ENCODE results near the gene RAB11FIP4. TPM values are rescaled to one million over a fixed set of nuclear protein-coding genes. Genes with fewer than 3 reads are reported as not detected.

RAB11FIP4 gene
- total and polyA plus RNA-seq, 2 of the 8 experiments (the other 6 are each of a cell fraction or from before 2014, with no cell fraction given) = 21.7 to 53.2 TPM

- H2AK5ac ChIP-seq (ENCODE audit: low read depth, low read length) = no peak overlapping the region
- TF ChIP-seq KDM4A (IDR thresholded peaks at IDR 0.05; ENCODE audit: low read depth, low read length, severe bottlenecking) (no peak), ATF2 (IDR thresholded peaks at IDR 0.05; ENCODE audit: low read length) (no peak), ASH2L (IDR thresholded peaks at IDR 0.05; ENCODE audit: low read length) (peak; percentile 54), CBX8 (IDR thresholded peaks at IDR 0.05; ENCODE audit: borderline replicate concordance, low read depth, low read length) (no peak), CREB1 (IDR thresholded peaks at IDR 0.05) (no peak), SP1 (IDR thresholded peaks at IDR 0.05; ENCODE audit: low read depth, low read length) (no peak), GTF2F1 (IDR thresholded peaks at IDR 0.05; ENCODE audit: borderline replicate concordance, low read depth, low read length) (no peak), TAF1 (IDR thresholded peaks at IDR 0.05; ENCODE audit: low read depth, low read length) (0 out of 2 replicates have a peak, but pooled peaks have one; percentile 3), RAD21 (IDR thresholded peaks at IDR 0.05 in 1 of 2, conservative IDR thresholded peaks at IDR 0.05 in 1 of 2; ENCODE audit: low read depth in 2 of 2, low read length in 2 of 2) (no peak), SIRT6 (IDR thresholded peaks at IDR 0.05; ENCODE audit: low read length) (no peak)
Measured at GRCh38 chr17:31467502-31468256, 76.2 kb downstream of the RAB11FIP4 start.

More at GRCh38 chr17:31467502-31468256, 76.2 kb downstream of the RAB11FIP4 start:
- Histone ChIP-seq H2BK5ac (ENCODE audit: low read depth, low read length) (peak overlapping the region; percentile 14; the same call in 1 of the 2 replicates), H3K4me2 (ENCODE audit: insufficient read depth in 1 of 2, low read depth in 2 of 2, low read length in 2 of 2) (peak overlapping the region; percentile 7 to 40; a peak in 3 of 4 replicates), H4K91ac (replicated peaks; ENCODE audit: insufficient read length, low read length) (peak overlapping the region; percentile 61), H2BK12ac (ENCODE audit: low read depth, low read length) (peak overlapping the region; percentile 7; the same call in 1 of the 2 replicates), H3K27ac (ENCODE audit: low read depth, low read length) (peak overlapping the region; percentile 52; the same call in 1 of the 2 replicates), H3K4ac (replicated peaks; ENCODE audit: insufficient read length, low read depth, low read length) (no peak overlapping the region), H3K36me3 (ENCODE audit: control insufficient read depth in 2 of 4, insufficient read depth in 4 of 4, low read length in 3 of 4) (no peaks in the 10 kb centered on the region), H2BK120ac (replicated peaks; ENCODE audit: low read depth, low read length) (no peak overlapping the region), H2AFZ (ENCODE audit: low read length) (no peak overlapping the region; the same call in none of the 2 replicates), H4K8ac (ENCODE audit: extremely low read depth, insufficient read depth, low read length) (peak overlapping the region; percentile 37; the same call in 1 of the 2 replicates), H3K56ac (replicated peaks; ENCODE audit: insufficient read length, low read depth, low read length) (no peak overlapping the region), H2BK20ac (ENCODE audit: low read length) (peak overlapping the region; percentile 82; the same call in 1 of the 2 replicates), H4K20me1 (replicated peaks in 1 of 2; ENCODE audit: control insufficient read depth in 1 of 2, insufficient read depth in 2 of 2, low read length in 2 of 2) (no peaks in the 10 kb centered on the region), H3K79me1 (ENCODE audit: low read depth, low read length) (no peaks in the 10 kb centered on the region), H3K27me3 (replicated peaks in 1 of 4; ENCODE audit: control insufficient read depth in 3 of 4, extremely low read depth in 1 of 4, insufficient read depth in 3 of 4, low read length in 3 of 4) (no peaks in the 10 kb centered on the region), H3K9ac (replicated peaks in 1 of 4; ENCODE audit: extremely low read depth in 1 of 4, low read depth in 3 of 4, low read length in 3 of 4) (no peak overlapping the region), H3K23ac (ENCODE audit: insufficient read length) (no peak overlapping the region), H3K9me3 (ENCODE audit: insufficient read depth in 2 of 2, low read depth in 1 of 2, low read length in 1 of 2) (no peaks in the 10 kb centered on the region), H4K5ac (ENCODE audit: insufficient read length, low read depth, low read length) (no peak overlapping the region), H3K4me1 (replicated peaks in 1 of 4; ENCODE audit: control insufficient read depth in 3 of 4, insufficient read depth in 4 of 4, low read length in 3 of 4) (peaks cover 9 to 34% (median 19%) of the 10 kb centered on the region in 4 experiments), H3K23me2 (ENCODE audit: low read depth, low read length) (no peaks in the 10 kb centered on the region), H3K14ac (ENCODE audit: insufficient read length) (no peak overlapping the region), H3K79me2 (ENCODE audit: control insufficient read depth in 1 of 2, insufficient read depth in 2 of 2, low read length in 2 of 2) (no peaks in the 10 kb centered on the region), H2BK15ac (ENCODE audit: low read length) (no peak overlapping the region; the same call in 1 of the 2 replicates), H3K4me3 (ENCODE audit: extremely low read depth in 1 of 4, insufficient read depth in 2 of 4, low read depth in 3 of 4, low read length in 4 of 4) (no peak overlapping the region), H3K18ac (ENCODE audit: extremely low read depth, low read length) (0 out of 2 replicates have a peak overlapping the region, but pooled peaks have one; percentile 49)
- CTCF ChIA-PET (ENCODE audit: partially characterized antibody) = interaction anchor here (1.0 to 3.4 kb wide), 17 partner anchors 7 to 375 kb away, joined by 3 to 19 read pairs (median 4); no protein-coding TSS in a partner anchor
- POLR2A ChIA-PET (ENCODE audit: partially characterized antibody) = interaction anchor here (0.7 to 1.6 kb wide), 5 partner anchors 9 to 31 kb away, joined by 3 to 4 read pairs (median 3); no protein-coding TSS in a partner anchor
- DNase-seq (ENCODE audit: low read depth in 1 of 2, low spot score in 2 of 2) (peak in 1 of 2 experiments; percentile 58), FAIRE-seq (peak; percentile 13)
- WGBS, 2 experiments (ENCODE audit: extremely low coverage in 1 of 2, insufficient coverage in 1 of 2, insufficient read length in 1 of 2, insufficient replicate concordance in 2 of 2, low coverage in 1 of 2, low lambda C conversion rate in 2 of 2, missing lambda C conversion rate in 1 of 2) = 53% methylated on average over 11 of the region's 11 CpGs; no CpG with 5 or more reads in 1 of the 2 experiments
